B cell (primary cell): ENCODE results near the gene GPX6. TPM values are rescaled to one million over a fixed set of nuclear protein-coding genes. Genes with fewer than 3 reads are reported as not detected.

ENCODE experiments used
- ATAC-seq: fragments of 200-7000 bp; cut with Tn5 transposase; one replicate; pipeline ENCODE4 v1.10.0; 2021; ENCODE audit warnings: low read depth, mild to moderate bottlenecking, moderate number of reproducible peaks, moderate library complexity
- CTCF ChIA-PET: fragments of 350-600 bp; sonication (Branson Sonifier 250); formaldehyde crosslinking; loops from one replicate; lab custom pipeline; 2021; ENCODE audit warnings: antibody characterized with exemption, inconsistent platforms; lab: Charles Lee
- POLR2A ChIA-PET: fragments of 350-600 bp; sonication (Branson Sonifier 250); formaldehyde crosslinking; loops from one replicate; lab custom pipeline; 2021; ENCODE audit warnings: antibody characterized with exemption; lab: Charles Lee
- DNase-seq: peaks from one replicate; pipeline ENCODE4 v3.0.0; 2013
- H2AFZ ChIP-seq: 2 replicates; pipeline ENCODE4 v1.6.1; 2012; ENCODE audit warnings: mild to moderate bottlenecking, low read depth, low read length; ENCODE audit not compliant: insufficient read depth, poor library complexity, severe bottlenecking
- H3K27ac ChIP-seq, 2 donors: 1 replicate in 1 of 2; 2 replicates in 1 of 2; pipeline ENCODE4 v1.5.1; 2012 to 2013; ENCODE audit warnings: low read length in 2 of 2, mild to moderate bottlenecking in 2 of 2, moderate library complexity in 1 of 2
- H3K27me3 ChIP-seq, 4 experiments: fragments of 200-600 bp in 1 of 4; sonication (generic) in 1 of 4; replicated peaks in 1 of 4; 1 replicate in 2 of 4; 2 replicates in 2 of 4; pipeline versions ENCODE4 v1.6.1 to v1.7.0; 2013 to 2016; ENCODE audit warnings: low read length in 3 of 4, mild to moderate bottlenecking in 2 of 4, mixed read lengths in 1 of 4, moderate library complexity in 1 of 4; ENCODE audit not compliant: insufficient read depth in 4 of 4, control insufficient read depth in 3 of 4; ENCODE audit errors: control extremely low read depth in 1 of 4
- H3K36me3 ChIP-seq, 2 experiments: replicated peaks in 1 of 2; 1 replicate in 1 of 2; 2 replicates in 1 of 2; pipeline versions ENCODE4 v1.6.1 to v1.7.1; 2013; ENCODE audit warnings: low read length in 1 of 2; ENCODE audit not compliant: insufficient read depth in 2 of 2, control insufficient read depth in 1 of 2; ENCODE audit errors: control extremely low read depth in 1 of 2, extremely low read depth in 1 of 2
- H3K4me1 ChIP-seq, 2 donors: fragments of 200-600 bp in 1 of 2; sonication (generic) in 1 of 2; 1 replicate in 1 of 2; 2 replicates in 1 of 2; pipeline versions ENCODE4 v1.5.1 to v1.6.1; 2013 to 2017; ENCODE audit warnings: low read length in 2 of 2; ENCODE audit not compliant: control insufficient read depth in 2 of 2, insufficient read depth in 2 of 2
- H3K4me2 ChIP-seq: replicated peaks from 2 replicates; pipeline ENCODE3; 2012; ENCODE audit warnings: mild to moderate bottlenecking, low read depth, low read length; ENCODE audit not compliant: poor library complexity, severe bottlenecking
- H3K4me3 ChIP-seq, 5 experiments: fragments of 200-600 bp in 1 of 5; sonication (generic) in 1 of 5; 1 replicate in 3 of 5; 2 replicates in 2 of 5; pipeline versions ENCODE4 v1.5.1 to v1.7.0; 2011 to 2016; ENCODE audit warnings: low read length in 4 of 5, mild to moderate bottlenecking in 4 of 5, low read depth in 2 of 5, control low read depth in 1 of 5, moderate library complexity in 1 of 5; ENCODE audit not compliant: insufficient read depth in 1 of 5; ENCODE audit errors: control extremely low read depth in 1 of 5, extremely low read depth in 1 of 5
- H3K79me2 ChIP-seq: fragments of 200-600 bp; sonication (generic); one replicate; pipeline ENCODE4 v1.6.0; 2016; ENCODE audit warnings: low read length; ENCODE audit not compliant: control insufficient read depth, insufficient read depth
- H3K9ac ChIP-seq: fragments of 200-600 bp; sonication (generic); 2 replicates; pipeline ENCODE4 v1.6.1; 2017; ENCODE audit warnings: mild to moderate bottlenecking, low read length, moderate library complexity
- H3K9me3 ChIP-seq, 3 donors: one replicate each; pipeline versions ENCODE4 v1.6.1 to v1.7.1; 2013; ENCODE audit warnings: low read length in 2 of 3; ENCODE audit not compliant: control insufficient read depth in 2 of 3, insufficient read depth in 1 of 3; ENCODE audit errors: control extremely low read depth in 1 of 3
- H4K20me1 ChIP-seq: 2 replicates; pipeline ENCODE4 v1.6.0; 2012; ENCODE audit warnings: mild to moderate bottlenecking, low read length; ENCODE audit not compliant: insufficient read depth, control insufficient read depth, poor library complexity, severe bottlenecking
- H3K27ac Mint-ChIP-seq: one replicate; pipeline ENCODE4 v1.8.0; 2021; ENCODE audit warnings: mixed read lengths
- H3K27me3 Mint-ChIP-seq: one replicate; pipeline ENCODE4 v1.8.0; 2021; ENCODE audit warnings: mixed read lengths
- H3K4me1 Mint-ChIP-seq: one replicate; pipeline ENCODE4 v1.8.0; 2021; ENCODE audit warnings: mixed read lengths
- H3K4me3 Mint-ChIP-seq: one replicate; pipeline ENCODE4 v1.8.0; 2021; ENCODE audit warnings: mixed read lengths
- H3K9me3 Mint-ChIP-seq: one replicate; pipeline ENCODE4 v1.8.0; 2022; ENCODE audit warnings: mixed read lengths; ENCODE audit not compliant: insufficient read depth
- CTCF ChIP-seq: fragments of 200-600 bp; IDR thresholded peaks from one replicate; pipeline ENCODE4 v1.8.0; 2022; ENCODE audit warnings: antibody characterized with exemption, mild to moderate bottlenecking
- EZH2 ChIP-seq: IDR thresholded peaks from 2 replicates; pipeline ENCODE4 v1.6.1; 2012; ENCODE audit warnings: borderline replicate concordance, low read depth, mild to moderate bottlenecking, moderate library complexity, low read length; ENCODE audit not compliant: insufficient read depth, poor library complexity, severe bottlenecking
- WGBS: methylation state at CpG from one replicate; pipeline ENCODE4 v1.1.5; 2013; ENCODE audit warnings: missing lambda C conversion rate; ENCODE audit not compliant: insufficient coverage; 5-methylcytosine and 5-hydroxymethylcytosine counted together
- intact Hi-C: fragments of 100-400 bp; cut with micrococcal nuclease; formaldehyde crosslinking; loops from one replicate; pipeline ENCODE4 v1.10.0; 2022
- polyA plus RNA-seq: library from polyadenylated mRNA; depleted of rRNA; stranded (reverse); fragments of >200 nt; gene quantifications from 2 replicates; pipeline ENCODE4 v1.2.3, GENCODE V29; 2012
- total RNA-seq, 2 donors: library from RNA; stranded (reverse); fragments of 120-200 nt in 1 of 2; gene quantifications; 1 replicate in 1 of 2; 2 replicates in 1 of 2; pipeline versions ENCODE4 v1.2.3 to v1.2.4, GENCODE V29; 2013 to 2022

Gene GPX6
- total and polyA plus RNA-seq, 2 donors (not counting 1 experiment from before 2014, with no cell fraction given) = not detected

GRCh38 chr6:28486533-28486932, 29.1 kb downstream of the GPX6 start:
- no CpG with 5 or more reads among the region's 1 CpG for WGBS
- H3K4me1 Mint-ChIP-seq = peaks cover 20% of the 10 kb centered on the region
- no peak for DNase-seq

GRCh38 chr6:28485482-28485881, 30.1 kb downstream of the GPX6 start:
- 100% methylated on average over 1 of the region's 3 CpGs for WGBS
- no peak overlapping the region for H3K27ac Mint-ChIP-seq
- DNase-seq (no peak), ATAC-seq (no peak)
- H2AFZ ChIP-seq = no peak overlapping the region
- H3K9me3 Mint-ChIP-seq = no peaks in the 10 kb centered on the region
- no peak overlapping the region for H3K9ac ChIP-seq
- no peaks in the 10 kb centered on the region for H3K79me2 ChIP-seq
- peaks cover 14% of the 10 kb centered on the region for H3K4me1 Mint-ChIP-seq
- no peak overlapping the region for H3K27ac ChIP-seq
- POLR2A ChIA-PET = no interaction called here
- H3K9me3 ChIP-seq = peaks cover 0 to 12% (median 0%) of the 10 kb centered on the region in 3 donors
- intact Hi-C loops = no loop called here
- peaks cover 0 to 31% (median 24%) of the 10 kb centered on the region in 4 experiments for H3K27me3 ChIP-seq
- no peaks in the 10 kb centered on the region for H3K36me3 ChIP-seq
- no peak overlapping the region for H3K4me2 ChIP-seq
- H4K20me1 ChIP-seq = no peaks in the 10 kb centered on the region
- H3K27me3 Mint-ChIP-seq = peaks cover 76% of the 10 kb centered on the region
- CTCF ChIA-PET = no interaction called here
- no peak for TF ChIP-seq CTCF
- no peak for TF ChIP-seq EZH2
- H3K4me3 ChIP-seq = no peak overlapping the region
- H3K4me1 ChIP-seq = peaks cover 13 to 20% of the 10 kb centered on the region in 2 donors
- H3K4me3 Mint-ChIP-seq = no peak overlapping the region

More at GRCh38 chr6:28486533-28486932, 29.1 kb downstream of the GPX6 start:
- no peak overlapping the region for H3K27ac ChIP-seq
- no peaks in the 10 kb centered on the region for H3K79me2 ChIP-seq
- H3K4me2 ChIP-seq = no peak overlapping the region
- ATAC-seq = no peak
- H3K9ac ChIP-seq = no peak overlapping the region
- no peak overlapping the region for H3K4me3 Mint-ChIP-seq
- ChIA-PET CTCF (no interaction called here), POLR2A (no interaction called here)
- H3K27ac Mint-ChIP-seq = no peak overlapping the region
- peaks cover 0 to 35% (median 27%) of the 10 kb centered on the region in 4 experiments for H3K27me3 ChIP-seq
- peaks cover 75% of the 10 kb centered on the region for H3K27me3 Mint-ChIP-seq
- H3K9me3 Mint-ChIP-seq = no peaks in the 10 kb centered on the region
- H2AFZ ChIP-seq = no peak overlapping the region
- H3K4me3 ChIP-seq = no peak overlapping the region
- no peaks in the 10 kb centered on the region for H3K36me3 ChIP-seq
- H3K9me3 ChIP-seq = peaks cover 0 to 12% (median 0%) of the 10 kb centered on the region in 3 donors
- no peak for TF ChIP-seq EZH2
- no peak for TF ChIP-seq CTCF
- intact Hi-C loops = no loop called here
- peaks cover 14 to 21% of the 10 kb centered on the region in 2 donors for H3K4me1 ChIP-seq
- H4K20me1 ChIP-seq = no peaks in the 10 kb centered on the region
